Suppressor macrophage treated with lipopolysaccharide for 4 hours (primary cell): Measurements from ENCODE around the gene RNF26.

Experiments used
- DNase-seq: peaks from one replicate; pipeline ENCODE4 v3.0.0-alpha.2; 2020

Gene RNF26

DNA sequence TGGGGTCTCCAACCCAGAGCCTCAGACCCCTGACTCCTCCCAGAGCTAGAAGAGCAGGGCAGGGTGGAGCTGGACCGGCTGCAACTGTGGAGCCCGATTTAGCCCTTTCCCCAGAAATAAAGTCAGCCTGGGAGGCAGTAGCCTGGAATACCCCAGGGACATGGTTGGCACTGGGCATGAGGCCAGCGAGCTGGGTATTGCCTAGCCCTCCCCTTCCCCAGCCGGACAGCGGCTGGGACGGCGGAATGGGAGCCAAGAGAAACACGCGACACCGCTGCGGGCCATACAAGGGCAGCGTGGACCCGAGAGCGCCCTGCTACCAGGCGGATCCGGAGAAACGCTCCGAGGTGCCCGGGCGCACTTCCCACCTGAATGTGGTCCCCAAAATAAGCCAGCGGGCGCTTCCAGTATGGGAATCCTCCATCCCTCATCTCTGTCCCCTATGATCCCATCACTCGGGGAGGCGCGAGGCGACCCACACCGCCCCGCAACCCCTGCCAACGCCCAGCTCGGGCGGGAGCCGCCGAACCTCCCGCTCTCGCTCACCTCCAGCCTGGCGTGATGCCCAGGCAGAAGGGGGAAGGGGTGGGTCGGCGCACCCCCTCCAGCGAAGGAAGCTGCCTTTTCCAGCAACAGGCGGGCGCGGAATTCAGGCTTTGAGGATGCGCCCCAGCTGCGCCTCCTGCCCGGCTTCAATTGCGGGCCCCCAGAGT lies 18.2 kb upstream of the RNF26 start:
- DNase-seq: no peak

DNA sequence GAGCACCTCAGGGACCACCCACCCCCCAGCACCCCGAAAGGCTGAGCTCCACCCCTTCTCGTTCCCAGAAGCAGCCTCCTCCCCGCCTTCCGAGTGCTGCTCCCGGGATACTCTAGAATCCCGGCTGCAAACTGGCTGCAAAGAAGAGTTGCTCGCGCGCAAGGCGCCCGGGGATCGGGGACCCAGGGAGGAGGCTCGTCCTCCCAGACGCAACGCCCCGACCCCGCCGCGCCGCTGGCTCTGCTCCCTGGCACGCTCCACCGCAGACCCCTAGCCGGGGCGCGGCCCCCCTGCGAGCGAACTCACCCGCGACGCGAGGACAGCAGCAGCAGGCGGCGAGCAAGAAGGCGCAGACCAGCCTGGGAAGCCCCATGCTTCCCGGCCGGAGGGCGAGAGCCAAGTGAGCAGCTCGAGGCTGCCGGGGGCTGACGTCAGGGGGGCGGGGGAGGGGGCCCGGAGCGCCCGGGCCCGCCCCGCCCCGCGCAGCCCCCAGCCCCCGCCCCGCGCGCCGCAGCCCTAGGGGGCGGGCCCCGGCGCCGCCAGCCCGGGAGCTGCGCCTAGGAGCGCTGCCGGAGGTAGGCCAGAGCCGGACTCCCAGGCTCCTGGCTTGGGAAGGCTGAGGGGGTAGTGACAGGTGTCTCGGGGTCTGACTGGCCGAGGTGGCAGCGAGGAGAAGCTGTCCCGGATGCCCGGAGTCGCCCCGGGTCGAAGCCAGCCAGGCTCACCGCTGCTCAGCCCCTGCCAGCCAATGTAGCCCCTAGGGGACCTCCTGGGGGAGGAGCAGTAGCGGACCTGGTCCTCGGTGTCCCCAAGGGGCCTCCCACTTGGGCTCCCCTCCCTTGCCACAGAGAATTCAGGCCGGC lies 17.4 kb upstream of the RNF26 start, which contains the start of gene MCAM:
Gene MCAM, minus strand, starts transcription at position 402 of the 863 bp plus-strand sequence. Its CDS starts 29 bp downstream, at position 373.
- DNase-seq: no peak

DNA sequence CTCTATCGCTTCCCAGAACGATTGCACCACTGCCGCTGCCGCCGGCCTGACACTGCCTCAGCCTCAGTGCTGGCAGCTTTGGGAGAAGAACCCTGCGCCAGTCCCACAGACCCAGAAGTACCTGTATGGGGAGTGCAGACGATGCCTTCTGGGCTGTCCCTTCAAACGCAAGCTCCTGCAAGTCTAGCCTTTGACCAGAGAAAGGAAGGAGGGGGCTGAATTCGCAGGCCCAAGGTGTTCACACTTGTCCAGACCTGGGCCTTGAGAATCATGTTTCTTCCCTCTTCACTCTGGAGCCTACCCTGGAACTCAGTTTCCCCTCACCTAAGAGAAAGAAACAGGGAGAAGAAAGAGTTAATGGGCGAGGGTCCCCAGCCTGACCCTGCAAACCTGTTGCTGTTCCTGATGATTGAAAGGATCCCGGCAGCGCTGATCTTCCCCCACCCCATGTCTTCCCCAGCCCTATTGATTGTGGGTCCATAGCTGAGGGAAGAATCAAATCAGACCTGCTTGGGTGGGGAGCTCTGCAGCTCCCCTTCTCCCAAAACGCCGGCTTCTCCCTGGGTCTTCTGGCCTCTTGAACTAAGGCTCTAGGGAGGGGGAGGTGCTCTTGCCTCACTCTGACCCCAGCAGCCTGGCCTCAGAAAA lies 16.6 kb upstream of the RNF26 start:
- no peak for DNase-seq

- peak; percentile 42 for DNase-seq
Measured at GRCh38 chr11:119318240-119319135, 15.8 kb upstream of the RNF26 start.

- DNase-seq: no peak
Measured at GRCh38 chr11:119319136-119319699, 15.1 kb upstream of the RNF26 start.

GRCh38 chr11:119319700-119320239 lies 14.6 kb upstream of the RNF26 start:
- DNase-seq: no peak

DNA sequence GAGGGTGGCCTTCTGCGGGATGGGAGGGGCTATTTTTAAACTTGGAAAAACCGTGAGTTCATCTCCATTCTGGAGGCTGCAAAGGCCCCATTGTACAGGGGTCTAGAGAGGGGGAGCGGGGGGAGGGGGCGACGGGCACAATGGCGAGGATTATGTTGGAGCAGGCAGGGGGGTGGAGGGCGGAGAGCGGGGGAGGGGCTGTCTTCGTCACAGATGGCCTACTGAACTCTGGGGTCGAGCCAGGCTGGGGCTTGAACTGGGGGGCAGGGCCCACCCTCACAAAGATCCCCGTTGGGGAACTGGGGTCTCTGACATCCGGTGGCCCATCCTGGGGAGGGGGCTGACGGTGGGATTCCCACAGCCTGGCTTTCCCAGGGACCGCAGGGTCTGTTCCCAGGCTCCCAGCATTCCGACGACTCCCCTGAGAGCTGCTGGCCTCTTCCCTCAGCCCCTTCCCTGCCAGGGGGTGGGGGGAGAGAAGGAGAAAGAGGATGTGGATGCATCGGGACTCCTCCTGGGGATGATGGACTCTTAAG lies 14.0 kb upstream of the RNF26 start:
- no peak for DNase-seq

DNA sequence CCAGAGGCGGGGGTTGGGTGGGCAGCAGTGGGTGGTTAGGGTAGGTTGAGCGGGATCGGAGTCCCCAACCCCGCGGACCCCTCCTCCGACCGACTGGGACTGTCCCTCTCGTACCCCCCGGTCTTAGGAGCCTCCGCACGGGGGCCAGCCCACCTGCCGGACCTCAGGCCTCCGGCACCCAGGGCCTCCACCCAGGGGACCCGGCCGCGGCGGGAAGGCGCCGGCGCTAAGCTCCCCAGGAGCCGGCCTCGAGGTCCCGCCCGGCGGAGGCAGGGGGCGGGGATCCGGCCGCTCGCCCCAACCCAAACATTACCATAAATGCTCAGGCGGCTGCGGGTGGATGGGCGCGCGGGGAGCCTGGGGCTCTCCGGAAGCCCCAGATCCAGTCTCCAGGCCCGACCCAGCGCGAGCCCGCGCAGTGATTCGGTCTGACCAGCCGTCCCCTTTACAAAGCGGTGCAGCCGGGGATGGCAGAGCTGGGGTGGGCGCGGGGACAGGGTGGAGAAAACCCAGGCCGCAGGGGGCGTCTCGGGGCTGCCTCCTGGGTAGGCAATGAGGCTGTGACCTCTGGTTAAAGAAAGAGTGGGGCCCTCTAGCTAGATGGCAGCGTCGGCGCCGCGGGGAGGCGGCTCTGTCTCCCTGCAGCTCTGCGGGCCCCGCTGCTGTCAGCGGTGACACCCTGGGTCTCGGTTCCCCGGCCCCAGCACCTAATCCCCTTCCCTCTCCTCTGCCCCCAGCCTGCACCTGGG lies 13.4 kb upstream of the RNF26 start:
- DNase-seq: peak; percentile 25

DNA sequence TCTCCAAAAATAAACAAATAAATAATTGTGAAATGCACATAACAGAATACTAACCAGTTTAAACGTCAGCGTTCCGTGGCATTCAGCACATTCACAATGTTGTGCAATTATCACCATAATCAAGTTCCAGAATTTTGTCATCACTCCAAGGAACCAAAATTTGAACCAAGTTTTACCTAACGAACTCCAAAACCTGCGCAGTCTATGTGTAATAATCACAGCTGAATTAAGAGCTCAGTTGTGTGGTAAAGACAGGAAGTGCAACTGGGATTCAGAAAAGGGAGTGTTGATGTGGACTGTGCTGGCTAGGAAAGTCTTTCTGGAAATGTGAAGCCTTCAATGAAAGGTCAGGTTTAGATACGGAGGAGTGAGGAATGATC lies 12.0 kb upstream of the RNF26 start:
- no peak for DNase-seq

DNA sequence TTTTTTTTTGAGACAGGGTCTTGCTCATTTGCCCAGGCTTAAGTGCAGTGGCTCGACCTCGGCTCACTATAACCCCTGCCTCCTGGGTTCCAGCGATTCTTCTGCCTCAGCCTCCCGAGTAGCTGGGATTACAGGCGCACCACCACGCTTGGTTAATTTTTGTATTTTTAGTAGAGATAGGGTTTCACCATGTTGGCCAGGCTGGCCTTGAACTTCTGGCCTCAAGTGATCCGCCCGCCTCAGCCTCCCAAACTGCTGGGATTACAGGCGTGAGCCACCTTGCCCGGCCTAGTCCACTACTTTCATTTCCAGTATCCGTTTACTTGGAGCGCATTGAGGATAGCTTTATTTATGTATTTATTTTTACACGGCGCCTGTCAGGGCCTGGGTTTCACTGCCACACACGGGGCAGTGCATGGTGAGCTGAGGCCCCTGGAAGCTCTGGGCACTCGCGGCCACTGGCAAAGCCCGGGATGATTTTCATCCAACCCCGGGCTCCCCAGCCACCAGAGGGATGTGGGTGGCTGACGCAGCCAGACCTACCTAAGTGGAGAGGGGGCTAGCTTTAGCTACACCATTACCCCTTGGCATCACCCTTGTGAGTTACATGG lies 11.3 kb upstream of the RNF26 start:
- no peak for DNase-seq

GRCh38 chr11:119323532-119324033 lies 10.7 kb upstream of the RNF26 start:
- peak; percentile 77 for DNase-seq

GRCh38 chr11:119324189-119324588 lies 10.1 kb upstream of the RNF26 start:
- no peak for DNase-seq

GRCh38 chr11:119329320-119329719 lies 5.0 kb upstream of the RNF26 start:
- no peak for DNase-seq

DNA sequence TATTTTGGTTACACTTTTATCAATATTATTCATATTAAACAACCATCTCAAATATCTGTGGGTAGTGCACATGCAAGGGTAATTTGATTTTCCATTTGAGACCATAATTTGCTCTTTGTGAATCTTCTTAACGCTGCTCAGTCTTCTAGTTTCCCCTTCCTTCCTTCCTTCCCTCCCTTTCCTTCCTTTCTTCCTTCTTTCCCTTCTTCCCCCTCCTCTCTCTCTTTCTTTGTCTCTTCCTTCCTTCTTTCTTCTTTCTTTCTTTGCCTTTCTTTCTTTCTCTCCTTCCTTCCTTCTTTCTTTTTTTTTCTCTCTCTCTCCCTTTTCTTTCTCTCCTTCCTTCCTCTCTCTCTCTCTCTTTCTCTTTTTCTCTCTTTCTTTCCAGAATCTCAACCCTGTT lies 4.1 kb upstream of the RNF26 start:
- no peak for DNase-seq

DNA sequence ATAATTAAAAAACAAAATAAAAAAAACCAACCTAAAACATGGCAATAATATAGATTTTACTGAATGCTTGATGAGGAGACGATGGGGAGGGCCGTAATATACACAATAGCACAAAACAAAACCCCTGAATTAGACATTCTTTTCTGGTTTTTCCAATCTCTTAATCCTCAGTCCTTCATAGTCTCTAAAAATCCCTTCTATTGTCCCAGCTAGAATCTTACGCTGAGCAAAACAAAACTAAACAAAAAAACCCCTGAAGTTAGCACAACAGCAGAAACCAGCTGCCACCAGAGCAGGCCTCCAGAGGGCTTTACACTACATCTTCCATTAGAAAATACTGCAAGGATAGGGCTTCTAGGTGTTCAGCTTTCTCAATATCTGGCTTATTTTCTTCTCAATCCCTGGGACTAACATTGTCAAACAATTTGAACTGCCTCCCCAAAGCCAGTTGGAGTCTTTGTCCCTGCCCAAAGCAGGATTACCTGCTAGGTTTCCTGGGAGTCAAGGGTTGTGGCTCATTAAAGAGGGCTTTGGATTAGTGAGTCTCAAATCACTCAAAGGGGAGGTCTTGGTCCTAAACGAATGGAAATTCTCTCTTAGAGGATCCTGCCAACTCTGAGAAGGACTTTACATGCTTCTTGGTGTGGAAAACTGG lies 2.1 kb upstream of the RNF26 start:
- DNase-seq: no peak

DNA sequence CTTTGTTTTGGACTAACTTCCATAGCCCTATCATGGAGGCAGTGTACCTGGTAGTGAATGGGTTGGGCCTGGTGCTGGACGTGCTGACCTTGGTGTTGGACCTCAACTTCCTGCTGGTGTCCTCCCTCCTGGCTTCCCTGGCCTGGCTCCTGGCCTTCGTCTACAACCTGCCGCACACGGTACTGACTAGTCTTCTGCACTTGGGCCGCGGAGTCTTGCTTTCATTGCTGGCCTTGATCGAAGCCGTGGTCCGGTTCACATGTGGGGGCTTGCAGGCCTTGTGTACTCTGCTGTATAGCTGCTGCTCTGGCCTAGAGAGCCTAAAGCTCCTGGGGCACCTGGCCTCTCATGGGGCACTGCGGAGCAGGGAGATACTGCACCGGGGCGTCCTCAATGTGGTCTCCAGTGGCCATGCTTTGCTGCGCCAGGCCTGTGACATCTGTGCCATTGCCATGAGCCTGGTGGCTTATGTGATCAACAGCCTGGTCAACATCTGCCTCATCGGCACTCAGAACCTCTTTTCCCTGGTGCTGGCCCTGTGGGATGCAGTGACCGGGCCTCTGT lies 846 bp downstream of the RNF26 start:
- no peak for DNase-seq

- DNase-seq: no peak
Measured at GRCh38 chr11:119335655-119336543, 1.6 kb downstream of the RNF26 start.

GRCh38 chr11:119336744-119337469 lies 2.6 kb downstream of the RNF26 start:
- no peak for DNase-seq
